HG03469 (cell line): ENCODE data around the gene PDZD2.

Source experiments
- ATAC-seq: cut with Tn5 transposase; IDR thresholded peaks from one replicate; pipeline ENCODE4 v1.9.1; 2021; ENCODE audit warnings: mild to moderate bottlenecking, moderate library complexity, moderate number of reproducible peaks; ENCODE audit not compliant: unreplicated experiment

PDZD2 gene

GRCh38 chr5:31911291-31912265, 272.6 kb downstream of the PDZD2 start:
- ATAC-seq, result no peak

DNA sequence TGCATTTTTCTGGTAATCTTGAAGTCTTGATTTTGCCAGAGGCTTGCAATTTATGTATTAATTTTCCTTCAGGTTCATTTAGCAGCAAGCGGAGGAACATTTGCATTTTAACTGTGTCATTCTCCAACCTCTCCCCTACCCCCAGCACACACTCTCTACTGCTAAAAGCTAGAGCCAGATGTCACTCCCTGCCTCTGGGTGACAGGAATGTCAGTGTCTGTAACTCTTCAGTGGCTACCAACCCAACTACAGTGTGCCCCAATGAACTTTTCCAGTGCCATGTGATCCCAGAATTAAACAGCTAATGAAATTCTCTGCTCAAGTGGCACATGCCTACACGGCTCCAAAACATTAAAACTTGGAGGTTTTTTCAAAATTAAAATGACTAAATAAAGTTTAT, 274.9 kb downstream of the PDZD2 start:
- ATAC-seq, result no peak

- ATAC-seq, result no peak
Measured at GRCh38 chr5:31916327-31916726, 277.4 kb downstream of the PDZD2 start.

DNA sequence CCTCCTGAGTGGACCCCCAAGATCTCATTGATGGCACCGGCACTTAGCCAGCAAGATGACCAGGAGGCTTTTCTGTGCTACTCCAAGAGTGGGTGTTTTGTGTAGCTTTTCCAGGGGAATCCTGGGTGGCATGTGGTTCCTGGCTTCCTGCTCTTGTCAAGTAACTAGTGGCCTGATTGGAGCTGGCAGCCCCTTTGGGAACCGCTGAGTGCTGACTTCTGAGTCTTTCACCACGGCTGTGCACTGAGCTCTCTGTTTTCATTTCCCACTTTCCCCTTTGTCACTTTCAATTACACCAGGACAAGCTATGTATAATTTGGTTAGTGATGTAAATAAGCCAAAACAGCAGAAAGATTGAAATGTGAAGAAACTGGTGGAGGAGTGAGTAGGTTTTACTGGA, 279.8 kb downstream of the PDZD2 start:
- no peak for ATAC-seq

GRCh38 chr5:31921852-31922305, 282.9 kb downstream of the PDZD2 start:
- ATAC-seq, result no peak

DNA sequence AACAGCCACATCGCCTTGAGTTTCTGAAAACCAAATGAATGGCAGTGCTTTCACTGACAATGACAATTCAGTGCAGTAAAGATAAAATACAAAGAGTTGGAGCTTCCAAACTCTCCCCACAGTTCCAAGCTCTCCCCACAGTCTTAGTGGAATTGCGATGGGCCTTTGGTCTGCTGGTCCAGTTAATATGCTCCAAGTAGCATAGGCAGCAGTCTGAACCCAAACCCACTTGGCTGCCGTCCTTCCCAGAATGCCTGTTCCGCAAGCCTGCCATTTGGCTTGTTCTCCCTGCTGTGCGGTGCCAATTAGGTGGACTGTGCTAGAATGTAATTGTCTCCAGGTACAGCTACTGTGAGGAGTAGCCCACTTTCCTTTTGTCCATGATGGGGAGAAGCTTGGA, 285.1 kb downstream of the PDZD2 start:
- no peak for ATAC-seq

GRCh38 chr5:31931874-31932273, 292.9 kb downstream of the PDZD2 start:
- ATAC-seq, result no peak

- ATAC-seq, result no peak
Measured at GRCh38 chr5:31934156-31934555, 295.2 kb downstream of the PDZD2 start.

GRCh38 chr5:31935496-31936369, 296.8 kb downstream of the PDZD2 start:
- ATAC-seq, result no peak

DNA sequence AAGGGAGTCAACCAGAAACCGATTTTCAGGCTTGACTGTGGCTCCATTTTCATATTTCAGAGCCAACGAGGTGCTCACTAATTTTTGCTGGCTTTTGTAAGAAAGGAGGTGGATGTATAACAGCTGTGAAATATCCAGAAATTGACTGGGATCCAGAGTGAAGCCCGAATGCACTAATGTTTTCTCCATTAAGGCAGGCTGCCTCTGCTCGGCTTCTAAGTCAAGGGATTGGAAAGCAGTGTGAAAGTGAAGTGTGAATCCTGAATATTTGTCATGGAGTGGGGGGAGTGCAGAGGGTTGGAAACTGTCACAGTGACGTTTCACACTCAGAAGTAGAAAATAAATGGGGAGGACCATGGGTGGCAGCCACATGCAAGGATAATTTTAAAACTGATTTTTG, 297.8 kb downstream of the PDZD2 start:
- no peak for ATAC-seq

- ATAC-seq, result no peak
Measured at GRCh38 chr5:31937226-31937625, 298.3 kb downstream of the PDZD2 start.

DNA sequence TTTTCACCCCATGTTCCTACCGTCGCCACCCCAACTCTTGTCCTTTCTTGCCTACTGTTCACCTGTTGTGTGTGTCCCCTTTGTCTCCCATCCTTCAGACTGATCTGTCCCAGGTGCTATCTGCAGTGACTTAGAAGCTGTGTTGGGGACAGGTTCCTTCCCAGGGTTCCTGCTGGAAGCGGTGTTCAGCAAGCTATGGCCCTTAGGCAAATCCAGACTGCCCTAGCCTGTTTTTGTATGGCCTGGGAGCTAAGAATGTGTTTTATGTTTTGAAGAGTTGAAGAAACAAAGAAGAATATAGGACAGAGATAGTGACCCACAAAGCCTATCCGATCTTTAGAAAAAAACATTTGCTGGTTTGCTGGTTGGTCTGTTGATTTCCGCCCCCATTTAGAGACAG, 298.8 kb downstream of the PDZD2 start:
- no peak for ATAC-seq

GRCh38 chr5:31939151-31939550, 300.2 kb downstream of the PDZD2 start:
- no peak for ATAC-seq

DNA sequence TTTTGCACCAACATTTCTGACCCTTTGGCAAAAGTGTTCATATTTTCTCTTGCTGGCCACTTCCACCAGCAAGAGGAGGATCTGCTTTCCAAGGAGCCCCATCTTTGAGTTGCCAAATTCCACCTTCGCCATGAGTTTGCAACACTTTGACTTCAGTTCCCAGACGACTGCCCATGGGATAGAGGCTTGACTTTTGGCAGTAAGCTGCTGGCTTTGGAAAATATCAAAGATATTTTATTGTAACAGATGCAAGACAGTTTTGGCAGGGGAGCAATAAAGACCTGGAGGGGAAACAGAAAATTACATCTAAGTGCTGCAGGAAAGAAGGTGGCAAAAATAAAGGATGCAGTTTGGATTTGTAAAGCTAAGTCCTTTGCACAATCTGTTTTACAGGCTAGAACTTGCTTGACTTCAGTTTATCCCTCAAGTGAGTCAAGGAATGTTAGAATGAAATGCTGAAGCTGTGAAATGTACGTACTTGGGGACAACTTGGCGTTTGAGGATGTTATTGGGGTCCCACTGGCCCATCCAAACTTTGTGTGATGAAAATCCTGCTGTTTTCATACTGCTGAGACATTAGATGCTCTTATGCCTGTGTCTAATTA, 302.3 kb downstream of the PDZD2 start:
- no peak for ATAC-seq

- no peak for ATAC-seq
Measured at GRCh38 chr5:31942546-31942945, 303.6 kb downstream of the PDZD2 start.

- ATAC-seq, result no peak
Measured at GRCh38 chr5:31944684-31945445, 305.9 kb downstream of the PDZD2 start.

GRCh38 chr5:31948006-31948405, 309.1 kb downstream of the PDZD2 start:
- no peak for ATAC-seq

GRCh38 chr5:31952067-31952466, 313.1 kb downstream of the PDZD2 start:
- no peak for ATAC-seq

DNA sequence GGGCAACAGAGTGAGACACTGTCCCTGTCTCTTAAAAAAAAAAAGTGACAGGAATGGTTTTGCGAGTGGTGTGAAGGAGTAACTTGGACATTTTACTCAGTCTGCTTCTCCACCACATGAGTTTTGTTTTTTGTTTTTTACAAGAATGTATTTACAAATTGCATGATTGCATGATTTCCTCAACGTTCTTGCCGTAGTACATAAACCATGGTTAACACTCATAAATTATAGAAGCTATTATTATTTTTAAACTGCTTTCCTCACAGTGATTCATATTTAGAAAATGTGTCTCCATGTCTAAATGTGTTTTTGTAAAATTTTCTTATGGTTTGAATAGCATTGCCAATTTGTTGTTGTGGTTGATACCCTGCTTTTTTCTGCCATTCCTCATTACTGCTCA, 315.2 kb downstream of the PDZD2 start:
- no peak for ATAC-seq

DNA sequence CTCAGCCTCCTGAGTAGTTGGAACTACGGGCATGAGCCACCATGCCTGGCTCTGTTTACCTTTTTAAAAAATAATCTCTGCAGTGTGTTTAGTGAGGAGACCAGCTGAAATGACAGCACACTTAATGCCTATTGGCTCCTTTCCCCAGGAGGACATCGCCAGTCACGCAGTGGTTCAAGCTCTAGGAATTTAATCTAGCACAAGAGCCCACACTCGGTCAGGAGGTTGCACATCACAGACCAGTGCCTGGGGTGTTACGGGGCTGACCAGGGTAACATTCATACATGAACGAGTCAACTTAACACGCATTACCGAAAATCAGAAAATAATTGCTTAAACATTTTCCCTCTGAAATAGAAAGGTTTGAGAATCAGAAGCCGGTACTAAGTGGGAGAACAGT, 318.2 kb downstream of the PDZD2 start:
- ATAC-seq, result no peak
